HG02885 (cell line): ENCODE measurements around the gene NCR1.
"Not testable (repeated sequence)": the region's sequence is repeated elsewhere in the genome, so short reads cannot be mapped to it uniquely, and the experiment has no call there.

ENCODE experiments used
- ATAC-seq: cut with Tn5 transposase; IDR thresholded peaks from one replicate; pipeline ENCODE4 v1.9.1; 2021; ENCODE audit warnings: mild to moderate bottlenecking; ENCODE audit not compliant: unreplicated experiment, poor library complexity

The NCR1 gene

GRCh38 chr19:54905421-54905802, 536 bp upstream of the NCR1 start:
- no peak for ATAC-seq

GRCh38 chr19:54906819-54907218, 871 bp downstream of the NCR1 start:
- no peak for ATAC-seq

- not testable (repeated sequence) for ATAC-seq
These were observed 2.0 kb downstream of the NCR1 start for GRCh38 chr19:54907899-54908298.

- no peak for ATAC-seq
These were observed 10.9 kb downstream of the NCR1 start for GRCh38 chr19:54916822-54917221.

GRCh38 chr19:54918499-54918898, 12.6 kb downstream of the NCR1 start:
- no peak for ATAC-seq

GRCh38 chr19:54919646-54920563, 14.0 kb downstream of the NCR1 start:
- not testable (repeated sequence) for ATAC-seq

- no peak for ATAC-seq
These were observed 15.1 kb downstream of the NCR1 start for GRCh38 chr19:54921082-54921481.

GRCh38 chr19:54923276-54923675, 17.3 kb downstream of the NCR1 start:
- no peak for ATAC-seq

GRCh38 chr19:54928299-54928698, 22.4 kb downstream of the NCR1 start:
- no peak for ATAC-seq

GRCh38 chr19:54937926-54938325, 32.0 kb downstream of the NCR1 start:
- ATAC-seq = no peak

GRCh38 chr19:54938906-54939305, 33.0 kb downstream of the NCR1 start:
- ATAC-seq = no peak

- ATAC-seq = not testable (repeated sequence)
These were observed 33.6 kb downstream of the NCR1 start for GRCh38 chr19:54939538-54939937.

- ATAC-seq = not testable (repeated sequence)
These were observed 37.9 kb downstream of the NCR1 start for GRCh38 chr19:54943772-54944361.

- no peak for ATAC-seq
These were observed 41.4 kb downstream of the NCR1 start, which contains the start of gene NLRP7 for GRCh38 chr19:54947381-54947780. TSS of gene NLRP7 (minus strand) at chr19:54947530.

- no peak for ATAC-seq
These were observed 43.5 kb downstream of the NCR1 start for GRCh38 chr19:54949412-54949811.

GRCh38 chr19:54950580-54950979, 44.6 kb downstream of the NCR1 start:
- ATAC-seq = not testable (repeated sequence)

GRCh38 chr19:54952591-54953344, 46.8 kb downstream of the NCR1 start:
- no peak for ATAC-seq

- not testable (repeated sequence) for ATAC-seq
These were observed 47.4 kb downstream of the NCR1 start for GRCh38 chr19:54953345-54953713.

- ATAC-seq = no peak
These were observed 49.4 kb downstream of the NCR1 start for GRCh38 chr19:54955376-54955775.

- ATAC-seq = no peak
These were observed 53.9 kb downstream of the NCR1 start for GRCh38 chr19:54959840-54960239.
